RPMI8226 (cell line): ENCODE measurements around the gene TSGA10IP.

Source experiments
- DNase-seq: peaks from one replicate; pipeline ENCODE4 v3.0.0-alpha.2; 2015

TSGA10IP gene

DNA sequence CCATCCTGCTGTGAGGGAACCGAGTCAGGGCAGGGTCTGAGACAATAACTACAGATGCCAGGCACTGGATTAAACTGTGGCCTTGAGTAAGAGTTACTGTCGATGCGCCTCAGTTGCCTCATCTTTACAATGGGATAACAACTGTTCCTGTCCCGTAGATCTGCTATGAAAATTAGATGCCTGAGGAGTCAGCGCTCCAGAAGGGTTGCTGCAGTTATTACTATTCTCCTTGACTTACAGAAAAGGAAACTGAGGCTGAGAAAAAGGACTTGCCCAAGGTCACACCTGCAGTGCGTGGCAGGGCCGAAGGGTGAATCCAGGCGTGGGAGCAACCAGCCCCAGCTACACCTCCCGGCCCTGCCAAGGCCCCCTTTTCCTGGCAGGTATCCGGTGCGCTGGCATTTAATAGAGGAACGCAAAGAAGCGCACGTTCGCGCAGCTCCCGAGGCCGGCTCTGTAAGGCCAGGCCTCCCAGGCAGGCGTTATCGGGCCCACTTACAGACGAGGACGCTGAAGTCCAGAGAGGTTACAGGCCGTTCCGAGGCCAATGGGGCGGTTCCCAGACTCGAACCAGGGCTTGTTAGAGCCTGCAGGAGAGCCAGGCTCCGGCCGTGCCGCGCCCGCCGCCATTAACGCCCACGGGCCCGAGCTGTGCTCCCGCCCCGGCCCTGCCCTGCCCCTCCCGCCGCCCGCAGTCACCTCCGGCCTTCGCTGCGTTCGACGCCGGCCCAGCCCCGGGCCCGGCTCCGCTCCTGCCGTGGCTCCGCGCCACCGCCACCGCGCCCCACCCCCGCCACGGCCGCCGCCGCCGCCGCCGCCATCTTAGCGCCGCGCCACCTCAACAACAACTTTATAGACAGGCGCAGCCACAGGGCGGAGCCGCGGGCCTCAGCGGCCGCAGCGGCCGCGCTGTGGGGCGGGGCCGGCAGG, 26.8 kb upstream of the TSGA10IP start, which contains the start of gene C11orf68:
Gene C11orf68 (minus strand): TSS at position 852 of the 930 bp plus-strand sequence. CDS start 31 bp downstream, at position 821.
- DNase-seq = peak; percentile 59

- DNase-seq = peak; percentile 100
Observed at GRCh38 chr11:65919141-65919572, 26.1 kb upstream of the TSGA10IP start, which contains the start of gene DRAP1. Gene DRAP1 (plus strand): TSS chr11:65919426. CDS start chr11:65919502, 76 bp downstream.

DNA sequence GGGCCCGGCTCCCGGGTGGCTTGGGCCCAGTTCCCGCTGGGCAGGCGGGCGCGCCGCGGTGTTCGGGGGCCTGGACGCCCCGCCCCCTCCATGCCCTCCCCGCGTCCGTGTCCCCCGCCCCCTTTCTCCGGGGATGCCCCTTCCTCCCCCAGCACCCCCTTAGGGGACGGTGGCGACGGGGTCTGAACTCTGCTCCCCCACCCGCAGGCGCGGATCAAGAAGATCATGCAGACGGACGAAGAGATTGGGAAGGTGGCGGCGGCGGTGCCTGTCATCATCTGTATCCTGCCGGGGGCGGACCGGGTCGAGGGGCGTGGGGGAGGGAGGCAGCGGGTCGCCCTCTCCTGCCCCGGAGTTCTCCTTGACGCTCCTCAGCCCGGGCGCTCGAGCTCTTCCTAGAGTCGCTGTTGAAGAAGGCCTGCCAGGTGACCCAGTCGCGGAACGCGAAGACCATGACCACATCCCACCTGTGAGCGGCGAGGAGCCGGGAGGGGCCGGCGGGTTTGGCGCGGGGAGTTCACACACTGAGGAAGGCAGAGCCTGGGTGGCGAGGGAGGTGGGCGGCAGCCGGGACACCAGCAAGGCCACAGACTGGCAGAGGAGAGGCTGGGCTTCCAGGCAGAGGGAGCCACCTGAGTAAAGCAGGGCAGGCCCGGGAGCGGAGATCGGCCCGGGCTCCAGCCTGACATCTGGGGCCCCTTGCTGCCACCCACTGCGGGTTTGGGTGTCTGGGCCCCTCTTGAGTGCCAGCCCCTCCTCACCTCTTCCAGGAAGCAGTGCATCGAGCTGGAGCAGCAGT, 25.5 kb upstream of the TSGA10IP start:
- DNase-seq = peak; percentile 61

DNA sequence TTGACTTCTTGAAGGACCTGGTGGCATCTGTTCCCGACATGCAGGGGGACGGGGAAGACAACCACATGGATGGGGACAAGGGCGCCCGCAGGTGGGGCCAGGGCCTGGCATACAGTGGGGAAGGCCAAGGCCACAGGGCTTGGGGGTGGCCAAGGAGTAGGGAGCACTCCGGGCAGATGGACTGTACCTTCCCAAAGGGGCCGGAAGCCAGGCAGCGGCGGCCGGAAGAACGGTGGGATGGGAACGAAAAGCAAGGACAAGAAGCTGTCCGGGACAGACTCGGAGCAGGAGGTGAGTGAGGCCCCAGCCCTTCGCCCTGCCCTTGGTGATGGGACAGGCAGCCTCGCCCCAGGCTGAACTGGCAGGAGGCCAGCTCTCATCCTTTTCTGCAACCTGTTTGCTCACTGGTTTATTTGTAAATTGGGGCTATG, 24.9 kb upstream of the TSGA10IP start:
- DNase-seq = no peak

- no peak for DNase-seq
Observed at GRCh38 chr11:65921033-65921555, 24.2 kb upstream of the TSGA10IP start.

DNA sequence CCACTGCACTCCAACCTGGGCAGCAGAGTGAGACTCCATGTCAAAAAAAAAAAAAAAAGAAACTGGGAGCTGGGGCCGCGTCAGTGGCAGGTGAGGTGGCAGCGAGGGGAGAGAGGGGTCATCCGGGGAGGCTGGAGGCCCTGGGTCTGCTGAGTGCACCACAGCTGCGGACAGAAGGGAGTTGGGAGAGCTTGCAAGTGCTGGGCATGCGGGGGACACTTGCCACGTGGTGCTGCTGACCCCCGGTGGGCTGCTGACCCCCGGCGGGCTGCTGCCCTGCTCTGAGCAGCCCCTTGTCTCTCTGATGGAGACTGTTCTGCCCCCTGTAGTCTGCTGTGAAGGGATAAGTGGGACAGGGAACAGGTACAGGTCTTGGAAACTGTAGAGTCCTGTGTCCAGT, 23.4 kb upstream of the TSGA10IP start:
- DNase-seq = no peak

- no peak for DNase-seq
Observed at GRCh38 chr11:65922565-65922964, 22.7 kb upstream of the TSGA10IP start.

GRCh38 chr11:65925397-65925796, 19.9 kb upstream of the TSGA10IP start:
- no peak for DNase-seq

GRCh38 chr11:65927904-65928397, 17.3 kb upstream of the TSGA10IP start:
- DNase-seq = peak; percentile 93

DNA sequence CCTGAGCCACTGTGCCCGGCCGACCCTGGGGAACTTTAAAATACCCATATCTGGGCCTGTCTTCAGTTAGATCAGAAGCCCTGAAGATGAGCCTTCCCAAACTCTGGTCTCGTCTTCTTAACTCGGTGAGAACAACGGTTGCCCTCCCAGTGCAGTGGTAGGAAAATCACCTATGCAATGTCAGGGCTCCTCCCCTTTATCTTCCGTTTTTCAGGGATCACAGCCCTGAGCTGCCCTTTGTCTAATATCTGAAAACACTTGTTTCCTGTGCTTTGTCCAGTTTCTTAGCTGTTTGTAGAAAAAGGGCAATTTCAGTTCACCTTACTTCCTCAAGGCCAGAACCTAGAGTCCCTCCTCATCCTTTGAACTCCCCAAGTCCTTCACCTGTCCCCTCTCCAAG, 16.6 kb upstream of the TSGA10IP start:
- DNase-seq = no peak

DNA sequence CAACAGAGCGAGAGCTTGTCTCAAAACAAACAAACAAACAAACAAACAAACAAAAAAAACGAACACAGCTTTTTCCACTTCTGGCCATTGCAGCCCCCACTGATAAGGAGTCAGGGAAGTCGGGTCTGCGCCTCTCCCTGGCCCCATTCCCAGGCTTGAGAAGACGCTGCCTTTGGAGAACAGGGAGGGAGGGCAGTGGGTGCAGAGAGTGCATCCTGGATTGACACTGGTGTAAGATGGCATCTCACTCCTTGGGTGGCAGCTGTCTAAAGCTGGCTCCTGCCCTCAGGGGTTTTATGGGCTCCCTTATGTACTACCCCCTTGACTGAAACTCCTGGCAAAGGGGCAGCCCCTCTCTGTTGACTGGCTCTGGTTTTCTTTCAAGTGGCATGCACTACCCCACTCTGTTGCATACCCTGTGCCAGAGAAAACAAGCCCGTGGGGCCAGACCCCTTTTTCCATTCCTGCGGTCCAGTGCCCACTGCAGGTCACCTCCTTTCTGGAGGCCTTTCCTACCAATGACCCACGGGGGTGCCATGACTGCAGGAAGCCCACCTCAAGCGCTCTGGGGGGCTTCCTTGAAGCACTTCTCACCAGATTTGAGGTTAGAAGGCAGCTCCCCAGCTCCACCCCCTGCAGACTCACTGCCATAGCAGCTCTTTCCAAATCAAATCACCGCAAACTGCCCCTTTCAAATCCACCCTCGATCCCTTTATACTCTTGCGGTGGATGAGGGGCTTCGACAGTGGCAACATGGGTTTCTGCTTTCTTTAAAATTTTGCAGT, 13.3 kb upstream of the TSGA10IP start:
- DNase-seq = no peak

- DNase-seq = no peak
Observed at GRCh38 chr11:65932558-65932919, 12.7 kb upstream of the TSGA10IP start.

GRCh38 chr11:65934014-65934413, 11.3 kb upstream of the TSGA10IP start:
- DNase-seq = no peak

DNA sequence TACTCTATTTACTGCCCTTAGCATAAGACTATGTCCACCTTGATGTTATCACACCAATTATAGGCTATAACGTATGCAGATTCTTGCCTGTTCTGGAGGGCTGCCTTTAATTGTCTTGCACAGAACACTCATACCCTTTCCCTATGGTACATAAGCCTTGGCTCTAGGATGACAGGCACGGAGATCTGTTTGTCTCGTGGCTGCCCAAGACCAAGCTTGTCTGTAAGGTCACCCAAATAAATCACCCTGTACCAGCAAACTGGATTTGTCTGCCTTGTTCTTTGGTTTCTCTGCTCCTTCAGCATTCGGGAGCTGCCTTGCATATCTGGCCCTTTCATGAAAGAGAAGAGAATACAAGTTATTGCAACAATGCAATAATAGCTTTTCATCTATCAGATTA, 7.5 kb upstream of the TSGA10IP start:
- DNase-seq = peak; percentile 2

DNA sequence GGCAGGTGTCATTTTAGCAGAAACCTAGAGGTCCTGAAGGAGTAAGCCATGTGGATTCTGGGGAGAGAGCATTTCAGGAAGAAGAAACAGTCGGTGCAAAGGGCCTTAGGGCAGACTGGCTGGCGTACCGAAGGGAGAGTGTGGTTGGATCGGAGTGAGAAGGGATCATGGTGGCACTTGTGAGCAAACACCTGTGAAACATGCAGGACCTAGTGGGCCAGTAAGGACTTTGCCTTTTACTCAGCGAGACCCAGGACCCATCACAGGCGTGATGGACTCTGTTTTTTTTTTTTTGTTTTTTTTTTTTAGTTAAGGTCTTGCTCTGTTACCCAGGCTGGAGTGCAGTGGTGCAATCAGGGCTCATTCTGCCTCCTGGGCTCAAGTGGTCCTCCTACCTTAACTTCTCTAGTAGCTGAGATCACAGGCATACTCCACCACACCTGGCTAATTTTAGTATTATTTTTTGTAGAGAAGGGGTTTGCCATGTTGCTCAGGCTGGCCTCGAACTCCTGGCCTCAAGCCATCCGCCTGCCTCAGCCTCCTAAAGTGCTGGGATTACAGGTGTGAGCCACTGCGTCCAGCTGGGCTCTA, 3.5 kb upstream of the TSGA10IP start:
- no peak for DNase-seq

DNA sequence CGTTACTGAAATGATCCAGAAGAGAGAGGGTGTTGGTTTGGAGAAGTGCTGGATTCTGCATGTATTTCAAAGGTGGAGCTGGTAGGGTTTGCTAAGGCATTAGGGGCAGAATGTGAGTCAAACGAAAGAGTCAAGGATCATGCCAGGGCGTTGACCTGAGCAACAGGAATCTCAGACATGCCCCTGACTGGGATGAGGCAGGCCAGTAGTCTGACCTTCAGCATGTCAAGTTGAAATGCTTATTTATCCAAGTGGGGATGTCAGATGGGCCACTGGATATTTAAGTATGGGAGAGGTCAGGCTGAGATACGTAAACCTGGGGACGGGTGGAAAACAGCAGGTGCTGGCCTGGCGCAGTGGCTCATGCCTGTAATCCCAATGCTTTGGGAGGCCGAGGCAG, 2.7 kb upstream of the TSGA10IP start:
- DNase-seq = no peak

DNA sequence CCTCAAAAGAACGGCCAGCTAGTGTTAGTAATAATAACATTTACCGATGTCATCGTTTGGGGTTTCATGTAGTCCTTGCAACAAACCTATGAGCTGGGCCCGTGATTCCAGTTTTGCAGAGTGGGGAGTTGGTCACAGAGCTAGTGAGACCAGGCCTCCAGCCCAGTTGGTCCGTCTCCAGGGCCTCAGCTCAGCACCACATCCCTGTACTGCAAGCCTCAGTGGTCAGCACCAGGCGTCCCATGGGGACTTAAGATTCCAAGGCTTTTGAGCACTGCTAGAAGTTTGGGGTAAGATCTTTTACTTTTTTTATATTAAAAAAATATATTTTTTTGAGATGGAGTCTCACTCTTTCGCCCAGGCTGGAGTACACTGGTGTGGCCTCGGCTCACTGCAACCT, 1.1 kb upstream of the TSGA10IP start:
- no peak for DNase-seq

DNA sequence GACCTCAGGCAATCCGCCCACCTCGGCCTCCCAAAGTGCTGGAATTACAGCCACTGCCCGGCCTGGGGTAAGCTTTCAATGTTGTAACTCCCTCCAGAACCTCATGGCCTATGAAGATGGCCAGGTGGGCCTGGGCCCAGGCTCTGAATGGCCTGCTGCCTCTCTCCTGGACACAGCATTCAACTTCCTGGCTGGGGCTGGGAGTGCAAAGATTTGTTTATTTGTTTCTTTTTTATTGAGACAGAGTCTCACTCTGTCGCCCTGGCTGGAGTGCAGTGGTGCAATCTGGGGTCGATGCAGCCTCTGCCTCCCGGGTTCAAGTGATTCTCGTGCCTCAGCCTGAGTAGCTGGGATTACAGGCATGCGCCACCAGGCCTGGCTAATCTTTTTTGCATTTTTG, 513 bp upstream of the TSGA10IP start:
- DNase-seq = no peak

GRCh38 chr11:65945941-65946558, 770 bp downstream of the TSGA10IP start:
- DNase-seq = no peak

GRCh38 chr11:65946655-65947054, 1.4 kb downstream of the TSGA10IP start:
- DNase-seq = peak; percentile 33

DNA sequence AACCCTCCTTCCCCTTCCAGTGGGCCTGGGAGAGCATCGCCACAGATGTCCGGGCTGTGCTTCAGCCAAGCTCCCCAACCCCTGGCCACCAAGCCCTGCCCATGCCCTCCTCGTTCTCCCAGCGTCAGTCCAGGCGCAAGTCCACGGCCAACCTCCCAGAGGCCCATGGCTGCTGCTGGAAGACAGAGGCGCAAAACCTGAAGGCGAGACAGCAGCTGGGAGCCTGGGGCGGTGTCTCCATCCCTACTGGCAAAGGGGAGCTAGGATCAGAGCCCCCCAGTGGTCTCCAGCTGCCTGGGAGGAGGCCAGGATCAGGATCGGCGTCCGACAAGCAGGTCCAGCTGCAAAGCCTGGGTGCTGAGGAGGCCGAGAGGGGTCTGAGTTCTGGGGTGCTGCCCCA, 1.9 kb downstream of the TSGA10IP start:
- no peak for DNase-seq
